Mesenchymal stem cell (in vitro differentiated cells and primary cell): ENCODE measurements around the gene PAPPA2.

Experiments
- DNase-seq: peaks from one replicate; pipeline ENCODE4 v3.0.0-alpha.2; 2013
- H2AFZ ChIP-seq: one replicate; pipeline ENCODE4 v1.6.1; 2013; ENCODE audit warnings: low read depth, mild to moderate bottlenecking, control low read depth, inconsistent platforms, low read length, moderate library complexity
- H2AK5ac ChIP-seq: 2 replicates; pipeline ENCODE4 v1.6.1; 2013; ENCODE audit warnings: low read length, moderate library complexity, mild to moderate bottlenecking, inconsistent platforms; ENCODE audit not compliant: severe bottlenecking
- H2BK120ac ChIP-seq: one replicate; pipeline ENCODE4 v1.6.1; 2013; ENCODE audit warnings: low read depth, mild to moderate bottlenecking, inconsistent platforms, low read length, moderate library complexity
- H2BK12ac ChIP-seq, 2 experiments: one replicate each; pipeline ENCODE4 v1.6.1; 2013; ENCODE audit warnings: inconsistent platforms in 2 of 2, low read length in 2 of 2, mild to moderate bottlenecking in 2 of 2, moderate library complexity in 2 of 2, control low read depth in 1 of 2
- H2BK15ac ChIP-seq: one replicate; pipeline ENCODE4 v1.6.1; 2013; ENCODE audit warnings: mild to moderate bottlenecking, low read depth, inconsistent platforms; ENCODE audit not compliant: poor library complexity, severe bottlenecking
- H2BK5ac ChIP-seq: 2 replicates; pipeline ENCODE4 v1.6.1; 2013; ENCODE audit warnings: low read depth, mild to moderate bottlenecking, low read length, control low read depth, inconsistent platforms; ENCODE audit not compliant: poor library complexity, severe bottlenecking
- H3K14ac ChIP-seq, 2 experiments: one replicate each; pipeline ENCODE4 v1.6.1; 2013; ENCODE audit warnings: inconsistent platforms in 2 of 2, low read length in 2 of 2, control low read depth in 1 of 2, mild to moderate bottlenecking in 1 of 2, moderate library complexity in 1 of 2
- H3K18ac ChIP-seq, 2 experiments: one replicate each; pipeline ENCODE4 v1.6.1; 2013; ENCODE audit warnings: inconsistent platforms in 2 of 2, low read length in 2 of 2, control low read depth in 1 of 2, low read depth in 1 of 2, mild to moderate bottlenecking in 1 of 2
- H3K23ac ChIP-seq, 2 experiments: one replicate each; pipeline ENCODE4 v1.6.1; 2013; ENCODE audit warnings: inconsistent platforms in 2 of 2, low read length in 2 of 2, mild to moderate bottlenecking in 2 of 2, moderate library complexity in 2 of 2, control low read depth in 1 of 2
- H3K27ac ChIP-seq: 2 replicates; pipeline ENCODE4 v1.5.1; 2013; ENCODE audit warnings: mild to moderate bottlenecking, moderate library complexity, low read length, control low read depth, inconsistent platforms; ENCODE audit not compliant: poor library complexity, severe bottlenecking
- H3K27me3 ChIP-seq, 2 experiments: 2 replicates each; pipeline versions ENCODE4 v1.6.1 to v1.7.0; 2013; ENCODE audit warnings: low read length in 2 of 2, mild to moderate bottlenecking in 2 of 2, moderate library complexity in 2 of 2, control low read depth in 1 of 2, inconsistent platforms in 1 of 2; ENCODE audit not compliant: control insufficient read depth in 1 of 2, insufficient read depth in 1 of 2
- H3K36me3 ChIP-seq, 2 experiments: 2 replicates each; pipeline versions ENCODE4 v1.6.1 to v1.7.0; 2013; ENCODE audit warnings: low read length in 2 of 2, control low read depth in 1 of 2, inconsistent platforms in 1 of 2, low read depth in 1 of 2, mild to moderate bottlenecking in 1 of 2; ENCODE audit not compliant: insufficient read depth in 2 of 2, control insufficient read depth in 1 of 2
- H3K4ac ChIP-seq, 2 experiments: one replicate each; pipeline ENCODE4 v1.6.1; 2013; ENCODE audit warnings: inconsistent platforms in 2 of 2, low read length in 2 of 2, mild to moderate bottlenecking in 2 of 2, moderate library complexity in 2 of 2, control low read depth in 1 of 2, low read depth in 1 of 2
- H3K4me1 ChIP-seq: 2 replicates; pipeline ENCODE4 v1.6.1; 2013; ENCODE audit warnings: low read depth, low read length, control low read depth; ENCODE audit not compliant: control insufficient read depth, insufficient read depth
- H3K4me2 ChIP-seq: 2 replicates; pipeline ENCODE4 v1.6.1; 2013; ENCODE audit warnings: low read length, mild to moderate bottlenecking, inconsistent platforms; ENCODE audit not compliant: poor library complexity, severe bottlenecking
- H3K4me3 ChIP-seq, 2 experiments: 2 replicates each; pipeline versions ENCODE4 v1.5.1 to v1.7.0; 2013; ENCODE audit warnings: low read length in 2 of 2, mild to moderate bottlenecking in 2 of 2, control low read depth in 1 of 2, low read depth in 1 of 2; ENCODE audit not compliant: insufficient read depth in 1 of 2
- H3K79me1 ChIP-seq: replicated peaks from 2 replicates; pipeline ENCODE4 v1.6.1; 2013; ENCODE audit warnings: mild to moderate bottlenecking, control low read depth, low read length, inconsistent platforms; ENCODE audit not compliant: poor library complexity, severe bottlenecking
- H3K9ac ChIP-seq: 2 replicates; pipeline ENCODE4 v1.7.0; 2013; ENCODE audit warnings: mild to moderate bottlenecking, low read length, moderate library complexity
- H3K9me3 ChIP-seq: 2 replicates; pipeline ENCODE4 v1.7.0; 2013; ENCODE audit warnings: mild to moderate bottlenecking, low read length; ENCODE audit not compliant: control insufficient read depth
- H4K8ac ChIP-seq: one replicate; pipeline ENCODE4 v1.6.1; 2013; ENCODE audit warnings: inconsistent platforms, mild to moderate bottlenecking, low read length, moderate library complexity
- H4K91ac ChIP-seq: one replicate; pipeline ENCODE4 v1.6.1; 2013; ENCODE audit warnings: mild to moderate bottlenecking, low read length, inconsistent platforms
- WGBS: methylation state at CpG from one replicate; pipeline ENCODE4 v1.1.7; 2013; ENCODE audit warnings: mixed read lengths; 5-methylcytosine and 5-hydroxymethylcytosine counted together

The PAPPA2 gene

DNA sequence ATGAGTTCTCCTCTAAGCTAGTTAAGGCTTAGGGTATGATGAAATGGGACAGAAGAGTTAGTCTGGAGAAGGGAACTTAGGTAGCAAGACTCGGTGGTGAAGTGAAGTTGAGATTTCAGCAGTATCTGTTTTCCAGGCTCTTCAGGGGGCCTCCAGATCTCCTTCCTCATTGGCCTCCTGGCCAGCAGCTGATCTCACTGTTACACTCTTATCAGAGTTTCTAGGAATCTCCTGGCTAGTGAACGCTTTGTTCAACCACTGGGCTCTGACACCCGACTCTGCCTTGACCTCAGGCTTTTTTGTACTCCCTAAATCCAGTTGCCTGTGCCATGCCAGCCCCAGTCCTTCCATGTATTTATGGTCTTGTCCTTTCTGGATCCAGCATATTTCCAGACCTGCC lies 390.5 kb downstream of the PAPPA2 start:
- Histone ChIP-seq H2BK120ac (no peak overlapping the region), H3K9me3 (no peaks in the 10 kb centered on the region), H3K14ac (no peak overlapping the region), H3K4ac (no peak overlapping the region), H3K23ac (no peak overlapping the region), H3K9ac (no peak overlapping the region), H4K91ac (no peak overlapping the region), H2BK5ac (no peak overlapping the region), H3K4me2 (no peak overlapping the region), H3K27me3 (no peaks in the 10 kb centered on the region), H2BK15ac (no peak overlapping the region), H2BK12ac (no peak overlapping the region), H3K79me1 (no peaks in the 10 kb centered on the region), H3K4me1 (no peaks in the 10 kb centered on the region), H3K36me3 (no peaks in the 10 kb centered on the region), H3K4me3 (no peak overlapping the region), H4K8ac (no peak overlapping the region), H3K18ac (no peak overlapping the region), H3K27ac (no peak overlapping the region), H2AK5ac (no peak overlapping the region), H2AFZ (no peak overlapping the region)
- no peak for DNase-seq
- WGBS = 27% methylated on average over 3 of the region's 3 CpGs

DNA sequence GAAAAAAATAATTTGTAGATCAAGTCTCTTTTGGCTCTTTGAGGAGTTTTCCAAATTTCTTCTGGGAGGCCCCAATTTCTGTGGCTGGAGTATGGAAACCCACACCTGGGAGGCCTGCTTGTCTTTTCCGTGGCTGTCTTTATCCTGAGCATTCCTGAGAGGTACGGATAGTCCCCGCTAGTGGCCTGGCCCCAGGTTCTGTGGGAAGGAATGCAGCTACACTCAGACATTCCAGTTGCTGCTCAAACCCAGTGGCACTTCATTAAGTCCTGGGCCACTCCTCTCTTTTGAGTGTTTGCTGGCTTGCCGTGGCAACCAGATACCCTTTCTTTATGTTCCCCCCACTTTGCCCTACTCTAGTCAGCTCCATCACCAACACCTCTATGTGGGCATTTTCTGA lies 391.1 kb downstream of the PAPPA2 start:
- Histone ChIP-seq H2BK12ac (no peak overlapping the region), H3K36me3 (no peaks in the 10 kb centered on the region), H3K27me3 (no peaks in the 10 kb centered on the region), H3K23ac (no peak overlapping the region), H3K4me1 (no peaks in the 10 kb centered on the region), H3K79me1 (no peaks in the 10 kb centered on the region), H3K27ac (no peak overlapping the region), H3K4me2 (no peak overlapping the region), H3K18ac (no peak overlapping the region), H3K9me3 (no peaks in the 10 kb centered on the region), H2BK15ac (no peak overlapping the region), H2AK5ac (no peak overlapping the region), H2BK120ac (no peak overlapping the region), H3K14ac (no peak overlapping the region), H4K91ac (no peak overlapping the region), H3K4me3 (no peak overlapping the region), H4K8ac (no peak overlapping the region), H2BK5ac (no peak overlapping the region), H2AFZ (no peak overlapping the region), H3K9ac (no peak overlapping the region), H3K4ac (no peak overlapping the region)
- WGBS = 88% methylated on average over 4 of the region's 4 CpGs
- no peak for DNase-seq

DNA sequence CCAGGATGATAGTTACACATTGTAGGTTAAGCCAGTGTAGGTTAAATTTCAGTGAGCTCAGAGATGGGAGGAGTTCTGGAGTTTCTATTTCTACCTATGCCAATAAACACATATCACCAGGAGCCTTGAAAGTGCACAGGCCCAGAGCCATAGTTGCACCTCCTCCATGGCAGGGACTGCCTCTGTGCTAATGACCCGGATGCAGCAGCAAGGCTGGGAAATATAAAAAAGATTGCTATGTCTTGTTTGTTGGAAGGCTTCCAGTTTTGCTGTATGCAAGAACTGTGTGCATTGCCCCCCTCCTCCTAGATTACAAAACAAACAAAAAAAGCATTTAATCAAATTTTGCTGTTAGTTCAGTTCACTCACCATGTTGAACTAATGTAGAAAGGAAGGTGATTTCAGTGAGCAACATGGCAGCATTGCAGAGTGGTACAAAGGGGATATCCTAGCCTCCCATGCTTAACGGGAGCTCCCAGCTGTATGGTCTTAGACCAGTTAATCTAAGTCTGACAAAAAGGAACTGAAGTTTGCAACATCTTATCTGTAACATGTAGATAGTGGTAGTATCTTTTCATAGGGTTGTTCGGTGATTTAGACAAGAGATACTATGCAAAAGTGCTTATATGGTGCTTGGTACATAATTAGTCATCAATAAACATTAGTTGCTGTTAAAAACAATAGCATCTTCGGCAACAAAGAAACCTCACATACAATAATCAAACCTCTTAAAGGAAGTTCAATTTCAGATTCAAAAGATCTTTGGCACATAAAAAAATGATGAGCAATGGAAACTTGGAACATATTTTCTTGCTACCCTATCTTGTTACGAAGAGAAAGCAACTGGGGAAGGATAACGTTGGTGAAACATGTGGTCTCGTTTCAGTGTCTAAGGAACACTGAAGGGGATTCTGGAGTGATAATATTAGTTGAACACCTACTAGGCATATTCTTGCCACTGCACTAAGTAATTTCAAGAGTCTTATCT lies 392.1 kb downstream of the PAPPA2 start:
- H3K36me3 ChIP-seq = no peaks in the 10 kb centered on the region
- H3K23ac ChIP-seq = no peak overlapping the region
- no peak overlapping the region for H4K8ac ChIP-seq
- H3K4me3 ChIP-seq = no peak overlapping the region
- H3K4me2 ChIP-seq = no peak overlapping the region
- H2BK15ac ChIP-seq = no peak overlapping the region
- H3K27ac ChIP-seq = no peak overlapping the region
- no peak overlapping the region for H2BK12ac ChIP-seq
- H2BK120ac ChIP-seq = no peak overlapping the region
- no peaks in the 10 kb centered on the region for H3K79me1 ChIP-seq
- no peak overlapping the region for H4K91ac ChIP-seq
- WGBS = 92% methylated on average over 1 of the region's 7 CpGs
- H3K4ac ChIP-seq = no peak overlapping the region
- no peak overlapping the region for H3K9ac ChIP-seq
- no peak overlapping the region for H3K14ac ChIP-seq
- no peak overlapping the region for H2AK5ac ChIP-seq
- no peak overlapping the region for H2BK5ac ChIP-seq
- H2AFZ ChIP-seq = no peak overlapping the region
- H3K9me3 ChIP-seq = no peaks in the 10 kb centered on the region
- H3K4me1 ChIP-seq = no peaks in the 10 kb centered on the region
- DNase-seq = no peak
- H3K18ac ChIP-seq = no peak overlapping the region
- H3K27me3 ChIP-seq = no peaks in the 10 kb centered on the region

DNA sequence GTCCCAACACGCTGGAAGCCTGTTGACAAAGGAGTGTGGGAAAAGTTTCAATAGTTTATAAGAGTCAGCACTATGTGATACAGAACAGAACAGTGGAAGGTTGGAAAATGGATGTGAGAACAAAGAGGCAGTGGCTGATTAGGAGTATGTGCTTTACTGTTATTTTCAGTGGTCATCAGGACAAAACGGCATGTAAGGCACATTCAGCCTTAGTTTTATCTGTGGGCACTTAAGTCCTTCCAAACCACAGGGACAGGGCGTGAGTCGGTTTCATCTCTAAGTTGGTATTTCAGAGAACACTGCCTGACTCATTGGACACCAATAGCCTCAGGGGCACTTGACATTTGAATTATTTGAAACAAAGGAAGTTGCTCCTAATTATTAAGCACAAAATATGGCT lies 394.7 kb downstream of the PAPPA2 start:
- no peak overlapping the region for H3K4me3 ChIP-seq
- no peaks in the 10 kb centered on the region for H3K36me3 ChIP-seq
- H2BK12ac ChIP-seq = no peak overlapping the region
- H3K14ac ChIP-seq = no peak overlapping the region
- no peak overlapping the region for H4K91ac ChIP-seq
- H3K27ac ChIP-seq = no peak overlapping the region
- H2AFZ ChIP-seq = no peak overlapping the region
- H2BK5ac ChIP-seq = no peak overlapping the region
- H3K79me1 ChIP-seq = no peaks in the 10 kb centered on the region
- H3K27me3 ChIP-seq = no peaks in the 10 kb centered on the region
- no peak overlapping the region for H3K4me2 ChIP-seq
- no peak overlapping the region for H3K23ac ChIP-seq
- DNase-seq = no peak
- H3K4ac ChIP-seq = no peak overlapping the region
- H3K18ac ChIP-seq = no peak overlapping the region
- WGBS = 64% methylated on average over 4 of the region's 4 CpGs
- no peak overlapping the region for H4K8ac ChIP-seq
- H2BK120ac ChIP-seq = no peak overlapping the region
- no peaks in the 10 kb centered on the region for H3K4me1 ChIP-seq
- H2BK15ac ChIP-seq = no peak overlapping the region
- no peaks in the 10 kb centered on the region for H3K9me3 ChIP-seq
- H2AK5ac ChIP-seq = no peak overlapping the region
- no peak overlapping the region for H3K9ac ChIP-seq
